ENCODE results near the gene BCAR1.

BCAR1 gene

GRCh38 chr16:75202069-75202590, 49.3 kb downstream of the BCAR1 start:
- no peak for DNase-seq

- DNase-seq, result no peak
These were observed 53.3 kb downstream of the BCAR1 start for GRCh38 chr16:75198135-75198600.

- no peak for DNase-seq
These were observed 53.8 kb downstream of the BCAR1 start for GRCh38 chr16:75197522-75198134.

- DNase-seq, result no peak
These were observed 54.6 kb downstream of the BCAR1 start for GRCh38 chr16:75196836-75197235.

- no peak for DNase-seq
These were observed 55.3 kb downstream of the BCAR1 start for GRCh38 chr16:75195811-75196790.

- no peak for DNase-seq
These were observed 57.5 kb downstream of the BCAR1 start for GRCh38 chr16:75193730-75194444.

- no peak for DNase-seq
These were observed 58.2 kb downstream of the BCAR1 start for GRCh38 chr16:75193265-75193650.

GRCh38 chr16:75192606-75193264, 58.7 kb downstream of the BCAR1 start:
- DNase-seq, result no peak

- DNase-seq, result no peak
These were observed 61.7 kb downstream of the BCAR1 start for GRCh38 chr16:75189638-75190245.

- no peak for DNase-seq
These were observed 62.5 kb downstream of the BCAR1 start for GRCh38 chr16:75188832-75189477.

- DNase-seq, result no peak
These were observed 69.8 kb downstream of the BCAR1 start for GRCh38 chr16:75181630-75182029.

- no peak for DNase-seq
These were observed 72.2 kb downstream of the BCAR1 start for GRCh38 chr16:75179208-75179607.

Data from stimulated activated CD4-positive, alpha-beta T cell treated with anti-CD3 and anti-CD28 coated beads, Interleukin-4, amount 100 ng/mL, for 4 hours (primary cell).